ENCODE measurements around the gene SIM2. TPM values are rescaled to one million over a fixed set of nuclear protein-coding genes. Genes with fewer than 3 reads are reported as not detected.

Gene SIM2
- polyA plus RNA-seq, 10 donors, result 0.90 to 11.7 (median 2.2) TPM

- DNase-seq, result no peak
Observed at GRCh38 chr21:36759348-36760083, 60.6 kb downstream of the SIM2 start.

GRCh38 chr21:36761685-36762084 is 62.8 kb downstream of the SIM2 start:
- DNase-seq, result no peak

GRCh38 chr21:36762642-36763041 is 63.7 kb downstream of the SIM2 start:
- DNase-seq, result no peak

GRCh38 chr21:36763305-36763704 is 64.4 kb downstream of the SIM2 start:
- DNase-seq, result no peak

GRCh38 chr21:36765229-36765628 is 66.3 kb downstream of the SIM2 start:
- DNase-seq, result no peak

GRCh38 chr21:36766511-36766910 is 67.6 kb downstream of the SIM2 start:
- DNase-seq, result no peak

- DNase-seq, result no peak
Observed at GRCh38 chr21:36767096-36767495, 68.2 kb downstream of the SIM2 start.

- no peak for DNase-seq
Observed at GRCh38 chr21:36768496-36768895, 69.6 kb downstream of the SIM2 start.

GRCh38 chr21:36769051-36769839 is 70.3 kb downstream of the SIM2 start:
- DNase-seq, result peak in 2 of 3 donors; percentile 36 to 72

- DNase-seq, result peak in 2 of 3 donors; percentile 46 to 62
Observed at GRCh38 chr21:36773117-36773516, 74.2 kb downstream of the SIM2 start.

GRCh38 chr21:36773995-36774394 is 75.1 kb downstream of the SIM2 start:
- no peak for DNase-seq

GRCh38 chr21:36776981-36777617 is 78.2 kb downstream of the SIM2 start:
- DNase-seq, result no peak

- DNase-seq, result no peak
Observed at GRCh38 chr21:36780861-36781260, 81.9 kb downstream of the SIM2 start.

GRCh38 chr21:36783612-36784374 is 84.9 kb downstream of the SIM2 start:
- no peak for DNase-seq

- DNase-seq, result no peak
Observed at GRCh38 chr21:36784947-36785346, 86.0 kb downstream of the SIM2 start.

- DNase-seq, result no peak
Observed at GRCh38 chr21:36785615-36786014, 86.7 kb downstream of the SIM2 start.

- DNase-seq, result no peak
Observed at GRCh38 chr21:36786186-36786585, 87.3 kb downstream of the SIM2 start.

- no peak for DNase-seq
Observed at GRCh38 chr21:36788120-36788638, 89.3 kb downstream of the SIM2 start.

- no peak for DNase-seq
Observed at GRCh38 chr21:36790616-36791015, 91.7 kb downstream of the SIM2 start.

- DNase-seq, result peak in 1 of 3 donors; percentile 27
Observed at GRCh38 chr21:36791180-36791579, 92.3 kb downstream of the SIM2 start.

GRCh38 chr21:36791695-36792470 is 93.0 kb downstream of the SIM2 start:
- no peak for DNase-seq

Measured in muscle of back (tissue), 11 donors.